ENCODE results near the gene COLEC12.
"Not testable (repeated sequence)": the region's sequence is repeated elsewhere in the genome, so short reads cannot be mapped to it uniquely, and the experiment has no call there.

Gene COLEC12

DNA sequence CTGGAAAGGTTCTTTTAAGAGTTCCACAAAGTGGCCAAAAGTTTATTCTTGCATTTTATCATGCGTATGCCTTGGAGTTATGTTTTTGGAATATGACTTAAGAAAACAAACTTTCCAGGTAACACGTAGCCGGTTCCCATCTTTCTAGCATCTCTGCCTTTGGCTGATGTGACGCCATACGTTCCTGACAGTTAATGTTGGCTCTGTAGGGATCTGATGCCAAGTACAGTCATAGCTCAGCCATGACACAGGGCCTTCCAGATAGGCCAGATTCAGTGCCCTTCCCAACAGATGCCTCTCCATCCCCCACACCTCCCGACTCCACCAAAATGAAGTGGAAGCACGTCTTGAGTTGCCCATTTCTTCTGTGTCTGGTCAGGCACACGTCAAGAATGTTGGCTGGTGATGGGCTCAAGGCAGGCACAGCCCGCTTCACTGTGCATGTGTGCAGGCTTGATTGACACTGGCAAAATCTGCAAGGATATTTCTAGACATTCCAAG is 181.7 kb downstream of the COLEC12 start:
- TF ChIP-seq, protein P1, sequence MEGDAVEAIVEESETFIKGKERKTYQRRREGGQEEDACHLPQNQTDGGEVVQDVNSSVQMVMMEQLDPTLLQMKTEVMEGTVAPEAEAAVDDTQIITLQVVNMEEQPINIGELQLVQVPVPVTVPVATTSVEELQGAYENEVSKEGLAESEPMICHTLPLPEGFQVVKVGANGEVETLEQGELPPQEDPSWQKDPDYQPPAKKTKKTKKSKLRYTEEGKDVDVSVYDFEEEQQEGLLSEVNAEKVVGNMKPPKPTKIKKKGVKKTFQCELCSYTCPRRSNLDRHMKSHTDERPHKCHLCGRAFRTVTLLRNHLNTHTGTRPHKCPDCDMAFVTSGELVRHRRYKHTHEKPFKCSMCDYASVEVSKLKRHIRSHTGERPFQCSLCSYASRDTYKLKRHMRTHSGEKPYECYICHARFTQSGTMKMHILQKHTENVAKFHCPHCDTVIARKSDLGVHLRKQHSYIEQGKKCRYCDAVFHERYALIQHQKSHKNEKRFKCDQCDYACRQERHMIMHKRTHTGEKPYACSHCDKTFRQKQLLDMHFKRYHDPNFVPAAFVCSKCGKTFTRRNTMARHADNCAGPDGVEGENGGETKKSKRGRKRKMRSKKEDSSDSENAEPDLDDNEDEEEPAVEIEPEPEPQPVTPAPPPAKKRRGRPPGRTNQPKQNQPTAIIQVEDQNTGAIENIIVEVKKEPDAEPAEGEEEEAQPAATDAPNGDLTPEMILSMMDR (conservative IDR thresholded peaks at IDR 0.05; ENCODE audit: low read depth, low read length) = no peak
- DNase-seq (ENCODE audit: low read depth) = no peak
- H3K4me3 ChIP-seq (ENCODE audit: low read depth, low read length) = no peak overlapping the region

DNA sequence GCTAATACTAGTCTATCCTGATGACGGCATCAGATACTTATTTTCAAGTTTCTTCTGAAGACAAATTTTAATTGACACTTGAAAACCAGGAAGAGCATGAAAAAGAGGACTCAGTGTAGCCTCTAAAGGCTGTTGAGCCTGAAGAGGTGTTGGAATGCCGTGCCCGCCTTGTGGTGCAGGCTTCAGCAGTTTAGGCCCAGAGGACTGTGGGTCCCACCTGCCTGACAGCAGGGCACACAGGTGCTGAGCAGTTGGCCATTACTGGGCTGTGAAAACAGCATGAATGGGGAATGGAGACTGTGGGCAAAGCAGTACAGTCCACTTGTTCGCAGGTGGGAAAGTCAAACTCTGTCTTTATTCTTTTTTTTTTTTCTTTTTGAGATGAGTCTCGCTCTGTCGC is 182.9 kb downstream of the COLEC12 start:
- H3K4me3 ChIP-seq (ENCODE audit: low read depth, low read length) = no peak overlapping the region
- DNase-seq (ENCODE audit: low read depth) = no peak
- TF ChIP-seq, protein P1 (conservative IDR thresholded peaks at IDR 0.05; ENCODE audit: low read depth, low read length) = no peak

DNA sequence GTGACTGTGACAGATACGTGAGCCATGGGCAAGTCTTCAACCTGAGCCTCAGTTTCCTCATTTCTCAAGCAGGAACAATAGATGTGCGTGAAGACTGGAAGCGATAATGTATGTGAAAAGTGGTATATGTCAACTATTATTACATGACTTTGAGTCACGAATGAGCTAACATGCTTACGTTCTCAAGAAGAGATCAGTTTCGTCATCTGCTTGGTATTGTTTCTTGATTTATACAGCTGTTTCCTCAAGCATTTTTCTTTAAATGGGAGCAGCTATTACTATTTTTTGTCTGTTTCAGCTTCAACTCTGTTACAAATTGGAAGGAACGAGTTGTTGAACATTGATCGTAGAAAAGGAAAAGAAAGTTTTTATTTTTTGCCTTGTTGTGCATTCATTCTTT is 184.1 kb downstream of the COLEC12 start:
- peak; percentile 38 for DNase-seq (ENCODE audit: low read depth)
- TF ChIP-seq, protein P1 (conservative IDR thresholded peaks at IDR 0.05; ENCODE audit: low read depth, low read length) = no peak
- no peak overlapping the region for H3K4me3 ChIP-seq (ENCODE audit: low read depth, low read length)

DNA sequence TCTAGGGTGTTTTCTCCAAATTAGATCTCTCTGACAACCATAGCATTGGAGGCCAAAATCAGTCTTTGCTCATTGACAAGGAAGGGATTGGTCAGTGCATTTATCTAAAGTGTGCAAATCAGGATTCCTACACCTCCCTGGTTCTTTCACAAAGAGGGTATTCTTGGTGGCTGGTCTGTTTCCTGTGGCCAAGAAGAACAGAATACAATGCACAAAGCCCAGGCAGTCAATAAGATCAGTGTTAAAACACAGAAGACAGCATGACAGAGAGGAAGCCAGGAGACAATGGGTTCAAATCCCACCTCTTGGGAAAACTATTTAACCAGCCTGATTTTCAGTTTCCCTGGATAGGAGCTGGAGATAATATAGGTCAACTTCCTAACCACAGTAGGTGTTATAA is 186.6 kb downstream of the COLEC12 start:
- no peak overlapping the region for H3K4me3 ChIP-seq (ENCODE audit: low read depth, low read length)
- TF ChIP-seq, protein P1 (conservative IDR thresholded peaks at IDR 0.05; ENCODE audit: low read depth, low read length) = no peak
- no peak for DNase-seq (ENCODE audit: low read depth)

- DNase-seq (ENCODE audit: low read depth) = no peak
- TF ChIP-seq, protein P1 (conservative IDR thresholded peaks at IDR 0.05; ENCODE audit: low read depth, low read length) = no peak
- no peak overlapping the region for H3K4me3 ChIP-seq (ENCODE audit: low read depth, low read length)
Measured at GRCh38 chr18:312415-312814, 188.1 kb downstream of the COLEC12 start.

- DNase-seq (ENCODE audit: low read depth) = no peak
- TF ChIP-seq, protein P1 (conservative IDR thresholded peaks at IDR 0.05; ENCODE audit: low read depth, low read length) = no peak
Measured at GRCh38 chr18:310042-310441, 190.5 kb downstream of the COLEC12 start.

GRCh38 chr18:308086-308485 is 192.4 kb downstream of the COLEC12 start:
- not testable (repeated sequence) for DNase-seq (ENCODE audit: low read depth); H3K4me3 ChIP-seq (ENCODE audit: low read depth, low read length)

More at GRCh38 chr18:310042-310441, 190.5 kb downstream of the COLEC12 start:
- H3K4me3 ChIP-seq (ENCODE audit: low read depth, low read length) = no peak overlapping the region

Data from choroid plexus epithelial cell (primary cell).